DMS 273 treated with DMSO at 0.1 percent for 48 hours (cell line): ENCODE data around the gene RPS6KA4.

Source experiments
- DNase-seq: peaks from one replicate; lab custom pipeline; 2025; lab: John Stamatoyannopoulos, UW

The RPS6KA4 gene

GRCh38 chr11:64348383-64349024 is 10.5 kb upstream of the RPS6KA4 start:
- no peak for DNase-seq

- no peak for DNase-seq
Measured at GRCh38 chr11:64349025-64349387, 10.0 kb upstream of the RPS6KA4 start.

- no peak for DNase-seq
Measured at GRCh38 chr11:64349404-64349803, 9.6 kb upstream of the RPS6KA4 start.

DNA sequence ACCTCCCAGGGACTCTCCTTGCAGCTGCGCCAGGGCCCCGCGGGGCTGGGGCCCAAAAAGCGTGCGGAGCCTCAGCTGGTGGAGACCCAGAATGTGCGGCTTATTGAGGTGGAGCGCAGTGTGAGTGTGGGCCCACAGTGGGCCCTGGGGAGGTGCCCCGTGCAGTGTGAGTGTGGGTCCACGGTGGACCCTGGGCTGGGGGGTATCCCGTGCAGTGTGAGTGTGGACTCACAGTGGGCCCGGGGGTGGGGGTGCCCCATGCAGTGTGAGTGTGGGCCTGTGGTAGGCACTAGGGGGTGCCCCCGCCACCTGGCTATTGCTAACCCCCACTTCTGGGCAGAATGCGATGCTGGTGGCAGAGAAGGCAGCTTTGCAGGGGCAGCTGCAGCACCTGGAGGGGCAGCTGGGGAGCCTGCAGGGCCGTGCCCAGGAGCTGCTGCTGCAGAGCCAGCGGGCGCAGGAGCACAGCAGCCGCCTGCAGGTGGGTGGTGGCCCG is 7.8 kb upstream of the RPS6KA4 start:
- DNase-seq, result no peak

DNA sequence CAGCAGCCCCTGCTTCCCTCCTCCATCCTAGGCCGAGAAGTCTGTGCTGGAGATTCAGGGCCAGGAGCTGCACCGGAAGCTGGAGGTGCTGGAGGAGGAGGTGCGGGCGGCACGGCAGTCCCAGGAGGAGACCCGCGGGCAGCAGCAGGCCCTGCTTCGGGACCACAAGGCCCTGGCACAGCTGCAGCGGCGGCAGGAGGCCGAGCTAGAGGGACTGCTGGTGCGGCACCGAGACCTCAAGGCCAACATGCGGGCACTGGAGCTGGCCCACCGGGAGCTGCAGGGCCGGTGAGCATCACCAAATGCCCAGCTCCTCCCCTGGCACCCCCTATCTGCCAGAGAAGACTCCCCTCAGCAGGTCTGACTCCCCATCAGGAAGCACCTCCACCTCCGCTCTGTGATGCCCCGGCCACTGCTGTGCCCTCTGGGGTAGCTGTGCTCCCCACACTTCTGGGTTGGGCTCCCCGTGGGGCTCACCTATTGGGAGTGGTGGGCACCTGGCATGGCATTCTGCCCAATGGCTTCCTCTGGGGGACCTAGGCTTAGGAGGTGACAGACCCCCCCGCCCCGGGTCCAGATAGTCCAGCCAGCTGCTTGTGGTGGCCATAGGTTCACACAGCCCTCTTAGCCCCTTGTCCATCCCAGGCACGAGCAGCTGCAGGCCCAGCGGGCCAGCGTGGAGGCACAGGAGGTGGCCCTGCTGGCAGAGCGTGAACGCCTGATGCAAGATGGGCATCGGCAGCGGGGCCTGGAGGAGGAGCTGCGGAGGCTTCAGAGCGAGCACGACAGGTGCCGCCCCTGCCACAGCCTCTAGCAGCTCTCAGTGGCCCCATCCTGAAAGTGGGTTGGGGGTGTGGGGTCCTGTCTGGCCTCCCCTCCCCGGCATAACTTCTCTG is 6.6 kb upstream of the RPS6KA4 start:
- no peak for DNase-seq

- DNase-seq, result no peak
Measured at GRCh38 chr11:64352995-64353714, 5.8 kb upstream of the RPS6KA4 start.

DNA sequence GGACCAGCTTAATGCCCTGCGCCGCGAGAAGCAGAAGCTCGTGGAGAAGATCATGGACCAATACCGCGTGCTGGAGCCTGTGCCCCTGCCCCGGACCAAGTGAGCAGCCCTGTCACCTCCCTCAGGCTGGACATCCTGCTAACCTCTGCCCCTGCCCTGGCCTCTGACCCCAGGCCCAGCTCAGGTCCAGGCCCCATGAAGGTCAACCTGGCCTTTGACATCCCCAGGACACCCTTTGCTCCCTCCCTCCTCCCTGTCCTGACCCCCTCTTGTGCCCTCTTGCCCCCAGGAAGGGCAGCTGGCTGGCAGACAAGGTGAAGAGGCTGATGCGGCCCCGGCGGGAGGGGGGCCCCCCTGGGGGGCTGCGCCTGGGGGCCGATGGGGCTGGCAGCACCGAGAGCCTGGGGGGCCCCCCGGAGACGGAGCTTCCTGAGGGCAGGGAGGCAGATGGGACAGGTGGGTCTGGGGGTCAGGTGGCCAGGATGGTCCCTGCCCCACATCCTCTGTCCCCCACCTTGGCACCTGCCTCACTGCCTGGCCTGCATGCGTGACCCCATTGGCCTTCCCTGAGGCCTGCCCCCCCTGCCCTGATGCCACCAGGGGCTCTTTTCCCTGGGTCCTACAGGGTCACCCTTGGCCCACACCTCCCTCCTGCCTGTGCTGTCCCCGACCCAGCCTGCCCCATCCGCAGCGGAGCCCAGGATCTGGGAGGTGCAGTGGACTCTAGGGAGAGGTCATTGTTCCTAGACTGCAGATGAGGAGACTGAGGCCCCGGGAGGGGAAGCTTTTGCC is 5.1 kb upstream of the RPS6KA4 start:
- DNase-seq, result no peak

DNA sequence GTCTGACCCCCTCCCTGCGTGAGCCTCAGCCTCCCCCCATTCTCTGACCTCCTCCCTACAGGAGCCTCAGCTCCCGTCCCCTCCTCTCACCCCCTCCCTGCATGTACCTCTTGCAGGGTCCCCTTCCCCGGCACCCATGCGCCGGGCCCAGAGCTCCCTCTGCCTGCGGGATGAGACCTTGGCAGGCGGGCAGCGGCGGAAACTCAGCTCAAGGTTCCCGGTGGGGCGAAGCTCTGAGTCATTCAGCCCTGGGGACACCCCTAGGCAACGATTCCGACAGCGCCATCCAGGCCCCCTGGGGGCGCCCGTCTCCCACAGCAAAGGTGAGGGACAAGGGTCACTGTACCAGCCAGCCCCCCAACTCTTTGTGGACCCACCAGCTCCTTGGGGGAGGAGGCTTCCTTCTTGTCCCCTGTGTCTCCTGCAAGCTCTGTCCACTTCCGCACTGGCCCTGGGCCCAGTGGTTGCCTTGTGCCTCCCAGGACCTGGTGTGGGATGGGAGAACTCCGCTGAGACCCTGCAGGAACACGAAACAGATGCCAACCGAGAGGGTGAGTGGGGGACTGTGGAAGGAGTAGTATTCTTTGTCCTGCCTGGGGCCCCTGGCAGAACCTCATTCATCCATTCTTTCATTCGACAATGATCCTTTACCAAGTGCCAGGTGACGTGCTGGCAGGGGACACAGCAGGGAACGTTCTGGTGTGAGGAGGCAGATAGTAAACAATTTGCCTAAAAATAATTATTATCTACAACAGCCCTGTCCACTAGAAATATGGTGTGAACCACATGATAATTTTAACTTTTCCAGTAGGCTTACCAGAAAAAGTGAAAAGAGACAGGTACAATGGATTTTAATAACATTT is 3.7 kb upstream of the RPS6KA4 start:
- DNase-seq, result no peak

- peak; percentile 16 for DNase-seq
Measured at GRCh38 chr11:64356498-64357411, 2.2 kb upstream of the RPS6KA4 start.

DNA sequence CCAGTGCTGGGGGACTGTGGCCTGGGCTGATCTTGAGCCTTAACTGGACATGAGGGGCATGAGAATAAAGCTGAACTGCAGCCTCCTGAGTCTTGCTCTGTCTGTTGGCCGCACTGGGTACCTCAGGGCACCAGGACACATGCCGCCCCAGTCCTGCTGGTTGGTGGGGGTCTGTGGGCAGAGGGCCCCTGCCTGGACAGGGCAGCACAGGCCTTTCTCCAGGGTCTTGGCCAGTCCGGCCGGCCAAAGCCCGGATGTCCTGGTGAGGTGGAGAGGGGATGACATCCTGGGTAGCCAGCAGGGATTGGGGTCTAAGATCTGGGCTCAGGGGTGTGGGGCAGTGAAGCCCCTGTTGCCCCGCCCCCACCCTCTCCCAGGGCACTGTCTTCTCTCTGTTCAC is 1.5 kb upstream of the RPS6KA4 start:
- DNase-seq, result no peak

DNA sequence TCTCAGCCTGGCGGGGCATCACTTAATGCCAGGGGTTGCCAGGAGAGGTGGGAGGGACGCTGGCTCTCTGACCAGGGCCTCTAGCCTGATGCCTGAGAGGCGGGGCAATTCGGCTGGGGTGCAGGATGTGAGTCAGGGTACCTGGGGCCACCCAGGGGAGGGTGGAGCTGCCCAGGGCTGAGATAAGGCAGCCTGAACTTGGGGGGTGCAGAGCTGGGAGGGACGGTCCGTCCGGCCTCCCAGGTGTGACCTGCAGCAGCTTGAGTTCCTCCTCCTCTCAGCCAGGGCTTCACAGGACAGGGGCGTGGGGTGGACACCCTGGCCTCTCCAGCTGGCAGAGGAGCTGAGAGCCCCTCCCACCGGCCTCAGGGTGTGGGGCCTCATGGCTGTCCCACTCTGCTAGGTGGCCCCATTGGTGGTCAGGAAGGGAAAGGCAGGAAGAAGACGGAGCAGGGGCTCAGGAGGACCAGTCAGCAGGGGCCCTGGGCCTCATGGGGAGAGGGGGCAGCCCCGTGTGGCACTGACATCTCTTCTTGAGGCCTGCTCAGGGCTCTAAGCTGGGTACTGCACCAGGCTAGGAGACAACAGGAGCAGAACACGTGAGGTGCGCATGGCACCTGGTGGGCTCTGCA is 942 bp upstream of the RPS6KA4 start:
- DNase-seq, result no peak

DNA sequence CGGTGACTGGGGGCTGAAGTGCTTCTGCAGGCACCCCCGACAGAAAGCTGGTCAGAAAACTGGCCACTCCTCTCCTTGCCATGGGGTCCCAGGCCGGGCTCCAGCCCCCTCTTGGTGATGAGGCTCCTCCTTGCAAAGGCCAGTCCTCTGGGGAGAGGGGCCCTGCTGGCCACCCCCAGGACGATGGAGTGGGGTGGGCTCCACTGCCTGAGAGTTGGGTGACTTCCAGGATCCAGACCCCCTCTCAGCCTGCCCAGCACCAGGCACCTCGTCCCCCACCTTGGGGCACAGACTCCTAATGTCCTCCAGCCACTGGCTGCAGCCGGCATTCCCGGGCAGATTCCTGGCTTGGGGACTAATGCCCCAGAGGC is 441 bp upstream of the RPS6KA4 start:
- no peak for DNase-seq

GRCh38 chr11:64359712-64360445 is 917 bp downstream of the RPS6KA4 start:
- DNase-seq, result no peak

DNA sequence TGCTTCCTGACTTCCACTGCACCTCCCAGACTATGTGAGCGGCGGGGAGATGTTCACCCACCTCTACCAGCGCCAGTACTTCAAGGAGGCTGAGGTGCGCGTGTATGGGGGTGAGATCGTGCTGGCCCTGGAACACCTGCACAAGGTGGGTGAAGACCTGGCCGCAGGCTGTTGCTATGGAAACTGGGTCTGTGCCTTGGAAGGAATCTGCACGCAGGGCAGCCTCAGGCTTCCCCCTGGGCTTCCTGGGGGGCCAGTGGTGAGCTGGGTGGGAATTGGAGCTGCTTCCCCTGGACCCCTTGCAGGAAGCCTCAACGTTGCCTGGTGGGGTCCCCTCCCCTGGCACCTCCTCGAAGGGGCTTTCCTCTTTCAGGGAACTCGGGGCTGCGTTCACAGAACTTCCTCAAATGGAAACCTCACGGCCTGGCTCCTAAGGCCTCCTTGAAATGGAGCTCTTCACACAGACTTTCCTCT is 1.5 kb downstream of the RPS6KA4 start:
- DNase-seq, result no peak

- DNase-seq, result no peak
Measured at GRCh38 chr11:64361659-64362058, 2.7 kb downstream of the RPS6KA4 start.

DNA sequence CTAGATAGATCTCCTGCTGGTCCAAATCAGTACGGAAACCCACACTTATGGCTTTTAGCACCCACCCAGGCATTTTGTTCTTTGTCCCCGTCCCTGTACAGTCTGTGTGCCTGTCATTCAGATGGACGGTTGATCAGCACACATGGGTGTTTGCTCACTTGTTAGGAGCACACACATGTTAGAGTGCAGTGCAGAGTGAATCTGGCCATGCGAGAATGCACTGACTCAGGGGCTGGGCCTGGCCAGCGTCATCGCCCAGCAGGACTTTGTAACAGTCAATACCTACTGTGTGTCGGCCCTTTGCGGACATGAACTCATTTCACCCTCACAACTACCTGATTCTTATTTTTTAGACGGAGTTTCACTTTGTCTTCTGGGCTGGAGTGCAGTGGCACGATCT is 3.4 kb downstream of the RPS6KA4 start:
- DNase-seq, result no peak

DNA sequence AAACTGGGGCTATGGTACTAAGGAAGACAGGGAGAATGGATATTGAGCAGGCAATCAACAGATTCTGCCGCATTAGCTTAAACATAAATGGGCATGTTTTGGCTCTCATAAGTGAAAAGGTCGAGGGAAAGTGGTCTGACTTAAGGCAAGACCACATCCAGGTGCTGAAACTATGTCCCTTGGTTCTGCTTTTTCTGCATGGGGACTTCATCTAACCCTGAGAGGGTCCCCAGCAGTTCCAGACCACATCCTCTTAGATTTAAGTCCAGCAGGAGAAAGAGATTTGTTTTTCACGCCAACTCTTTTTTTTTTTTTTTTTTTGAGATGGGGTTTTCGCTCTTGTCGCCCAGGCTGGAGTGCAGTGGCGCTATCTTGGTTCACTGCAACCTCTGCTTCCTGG is 5.5 kb downstream of the RPS6KA4 start:
- DNase-seq, result no peak

DNA sequence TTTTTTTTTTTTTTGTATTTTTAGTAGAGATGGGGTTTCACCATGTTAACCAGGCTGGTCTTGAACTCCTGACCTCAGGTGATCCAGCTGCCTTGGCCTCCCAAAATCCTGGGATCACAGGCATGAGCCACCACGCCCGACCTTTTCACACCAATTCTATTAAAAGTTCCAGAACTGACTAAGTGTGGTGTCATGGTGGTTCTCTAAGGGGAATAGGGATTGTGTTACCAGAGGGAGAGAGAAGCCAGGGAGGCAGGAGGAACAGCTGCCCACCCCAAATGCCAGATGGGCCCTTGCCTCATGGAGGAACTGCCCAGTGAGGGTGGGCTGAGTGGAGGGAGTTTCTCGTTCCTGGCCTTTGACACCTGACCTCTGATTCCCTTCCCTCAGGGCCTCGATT is 5.9 kb downstream of the RPS6KA4 start:
- DNase-seq, result no peak

GRCh38 chr11:64366751-64367150 is 7.8 kb downstream of the RPS6KA4 start:
- DNase-seq, result no peak
